HG03025 (cell line): ENCODE results near the gene KCTD4.
"Not testable (repeated sequence)": the region's sequence is repeated elsewhere in the genome, so short reads cannot be mapped to it uniquely, and the experiment has no call there.

Experiments
- ATAC-seq: cut with Tn5 transposase; IDR thresholded peaks from one replicate; pipeline ENCODE4 v1.9.1; 2021; ENCODE audit warnings: mild to moderate bottlenecking, moderate library complexity; ENCODE audit not compliant: unreplicated experiment, low FRiP score

Gene KCTD4

DNA sequence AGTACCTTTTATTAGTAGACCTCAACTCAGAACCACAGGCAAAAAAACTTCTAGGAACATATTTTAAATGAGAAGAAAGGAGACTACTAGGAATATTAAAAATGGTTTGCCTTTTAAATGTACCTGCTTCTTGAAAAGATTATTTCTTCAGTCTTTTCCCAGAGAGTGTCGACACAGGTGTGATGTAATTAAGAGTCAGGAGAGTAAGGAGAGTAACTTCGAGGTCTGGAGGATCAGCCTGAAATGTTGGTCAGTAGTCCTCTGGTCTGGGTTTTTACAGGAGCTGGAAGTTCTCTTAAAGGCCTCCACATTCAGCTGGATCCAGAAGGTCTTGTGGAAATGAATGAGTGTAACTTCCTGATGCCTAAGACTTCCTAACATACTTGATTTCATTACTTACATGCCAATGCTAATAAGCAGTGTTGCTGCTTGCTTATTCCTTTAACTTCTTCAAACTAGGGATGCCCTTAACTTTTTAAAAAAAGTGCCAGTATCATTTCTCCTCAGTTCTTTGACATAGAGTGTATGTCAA is at the start of gene KCTD4:
KCTD4 (minus strand) TSS at position 345 of the 532 bp plus-strand sequence. CDS start 6,478 bp downstream, outside the sequence.
- no peak for ATAC-seq

DNA sequence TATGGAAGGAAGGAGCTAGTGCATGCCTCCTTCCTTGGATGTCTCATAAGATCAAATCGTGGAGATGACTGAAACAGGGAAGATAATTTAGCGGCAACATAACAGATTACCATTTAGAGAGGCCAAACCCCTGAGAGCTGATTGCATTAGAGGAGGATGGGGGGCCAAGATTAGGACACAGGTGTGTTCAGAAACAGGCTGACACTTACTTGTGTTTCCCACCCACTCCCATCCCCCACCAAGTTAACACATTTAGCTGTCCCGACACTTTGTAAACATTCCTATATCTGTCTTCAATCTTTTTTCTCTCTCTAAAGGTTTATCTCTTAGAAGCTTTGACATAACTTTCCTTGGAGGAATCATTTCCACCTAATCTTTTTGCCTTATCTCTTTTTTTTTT is 48.8 kb upstream of the KCTD4 start:
- ATAC-seq, result no peak

DNA sequence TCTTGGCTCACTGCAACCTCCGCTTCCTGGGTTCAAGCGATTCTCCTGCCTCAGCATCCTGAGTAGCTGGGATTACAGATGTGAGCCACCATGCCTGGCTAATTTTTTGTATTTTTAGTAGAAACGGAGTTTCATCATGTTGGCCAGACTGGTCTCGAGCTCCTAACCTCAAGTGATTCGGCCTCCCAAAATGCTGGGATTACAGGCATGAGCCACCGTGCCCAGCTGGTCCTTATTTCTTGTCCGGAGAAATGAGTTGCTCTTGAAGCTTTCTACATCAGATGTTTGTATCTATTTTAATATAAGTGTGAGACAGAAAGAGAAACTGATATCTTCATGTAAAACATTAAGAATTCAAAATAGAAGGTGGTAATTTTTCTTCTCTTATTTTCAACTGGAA is 43.9 kb upstream of the KCTD4 start:
- ATAC-seq, result not testable (repeated sequence)

DNA sequence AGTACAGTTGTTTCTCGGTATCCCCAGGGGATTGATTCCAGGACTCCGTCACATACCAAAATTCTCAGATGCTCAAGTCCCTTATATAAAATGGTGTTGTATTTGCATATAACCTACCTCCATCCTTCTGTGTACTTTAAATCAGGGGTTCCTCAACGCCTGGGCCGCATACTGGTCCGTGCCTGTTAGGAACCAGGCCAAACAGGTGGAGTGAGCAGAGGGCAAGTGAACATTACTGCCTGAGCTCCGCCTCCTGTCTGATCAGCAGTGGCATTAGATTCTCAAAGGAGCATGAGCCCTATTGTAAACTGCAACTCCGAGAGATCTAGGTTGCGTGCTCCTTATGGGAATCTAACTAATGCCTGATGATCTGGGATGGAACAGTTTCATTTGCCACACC is 42.2 kb upstream of the KCTD4 start:
- ATAC-seq, result no peak

DNA sequence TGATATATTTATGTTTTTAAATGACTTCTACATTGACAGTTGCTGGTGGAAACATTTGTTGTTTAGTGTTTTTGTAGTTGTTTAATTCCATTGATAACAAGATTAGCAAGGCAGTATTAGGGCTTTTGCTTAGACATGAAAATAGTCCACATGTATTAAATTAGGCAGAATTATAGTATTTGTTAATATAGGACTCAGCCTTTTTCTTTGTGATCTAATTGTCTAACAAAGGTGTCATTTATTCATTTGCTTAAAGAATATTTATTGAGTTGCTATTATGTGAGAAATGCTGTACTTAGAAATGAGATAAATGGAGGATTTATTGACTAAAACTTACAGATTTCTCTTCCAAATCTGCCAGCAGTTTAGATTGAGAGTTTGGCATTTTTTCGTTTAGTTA is 41.7 kb upstream of the KCTD4 start:
- no peak for ATAC-seq

DNA sequence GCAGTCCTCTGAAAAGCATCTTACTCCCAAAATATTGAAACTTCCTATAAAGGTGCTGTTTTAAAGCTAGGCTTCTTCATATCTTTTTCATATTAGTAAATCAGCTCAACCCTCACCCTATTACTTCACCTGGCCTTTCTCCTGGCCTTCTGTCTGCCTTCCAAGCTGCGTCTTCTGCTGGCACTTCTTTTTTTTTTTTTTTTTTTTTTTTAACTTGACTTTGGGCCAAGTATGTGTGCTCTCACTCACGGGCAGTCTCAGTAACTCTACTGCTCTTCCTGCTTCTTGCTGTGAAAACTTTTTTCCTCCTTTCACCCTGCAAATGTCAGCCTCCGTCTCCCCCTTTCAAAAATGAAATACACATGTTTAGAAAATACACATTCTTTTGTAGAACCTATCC is 41.2 kb upstream of the KCTD4 start:
- no peak for ATAC-seq

DNA sequence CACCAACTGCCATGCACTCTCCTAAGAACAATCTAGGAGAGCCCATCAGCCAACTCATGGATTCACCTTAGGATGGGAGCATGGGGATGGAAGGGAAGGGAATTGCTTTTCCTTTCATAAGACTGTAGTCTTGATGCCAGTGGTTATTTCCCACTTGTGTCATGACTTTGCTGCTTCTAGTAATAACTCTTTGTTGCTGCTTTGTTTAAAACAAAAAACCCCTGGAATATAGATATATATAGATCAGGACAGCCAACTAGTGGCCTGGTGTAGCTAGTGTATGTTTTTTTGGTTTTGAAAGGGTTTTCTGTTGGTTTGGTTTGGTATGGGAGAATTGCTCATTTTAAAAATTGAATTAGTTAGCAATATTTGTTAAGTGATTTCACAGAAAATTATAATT is 39.3 kb upstream of the KCTD4 start:
- ATAC-seq, result no peak

DNA sequence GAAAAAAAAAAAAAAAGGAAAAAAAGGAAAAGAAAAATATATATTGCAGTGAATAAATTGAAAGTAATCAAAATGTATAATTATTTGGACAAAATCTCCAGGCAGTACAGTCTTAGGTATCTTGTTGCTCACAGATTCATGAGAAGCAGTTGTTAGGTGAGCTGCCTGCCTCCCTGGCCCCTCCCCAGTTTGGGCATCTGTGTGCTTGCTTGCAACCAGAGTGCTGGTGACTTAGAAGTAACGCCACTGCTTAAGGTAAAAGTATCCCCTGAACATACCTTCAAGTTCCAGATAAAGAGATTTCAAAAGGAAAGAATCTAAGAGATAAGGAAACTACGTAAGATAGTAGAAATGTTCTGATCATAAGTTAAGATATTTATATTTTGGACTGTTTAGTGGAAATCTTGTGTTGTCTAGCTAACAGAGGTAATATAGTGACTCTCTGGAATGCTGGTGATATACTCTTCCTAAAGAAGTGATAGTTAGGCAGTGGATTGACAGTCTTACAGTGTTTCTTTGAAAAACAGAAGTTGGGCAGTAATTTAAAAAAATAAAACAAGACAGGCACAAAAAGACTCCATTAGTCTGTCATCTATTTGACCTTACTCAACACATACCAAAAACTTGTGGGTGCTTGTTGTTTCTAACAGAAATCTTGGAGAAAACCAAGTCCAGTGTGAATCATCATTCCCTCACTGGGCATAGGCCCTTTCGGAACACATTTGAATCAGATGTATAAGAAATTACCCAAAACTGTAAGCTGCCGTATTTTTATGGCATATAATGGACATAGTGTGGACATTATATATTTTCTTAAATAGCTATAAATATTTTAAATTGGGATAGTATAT is 38.3 kb upstream of the KCTD4 start:
- ATAC-seq, result no peak

DNA sequence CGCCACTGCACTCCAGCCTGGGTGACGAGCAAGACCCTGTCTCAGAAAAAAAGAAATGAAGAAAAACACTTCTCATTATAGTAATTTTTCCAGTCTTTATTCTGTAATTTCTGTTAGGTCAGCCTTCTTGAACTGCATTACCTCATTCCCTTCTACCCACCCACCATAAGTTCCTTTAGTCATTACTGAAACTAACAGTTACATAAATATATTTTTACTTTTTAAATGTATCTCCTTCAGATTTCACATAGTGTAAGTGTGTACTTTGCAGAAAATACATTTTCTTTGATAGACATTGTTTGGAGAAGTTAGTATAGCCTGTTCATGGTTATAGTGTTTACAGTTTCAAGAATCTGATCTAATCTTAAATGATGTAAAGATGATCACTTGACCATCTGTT is 31.7 kb upstream of the KCTD4 start:
- no peak for ATAC-seq

DNA sequence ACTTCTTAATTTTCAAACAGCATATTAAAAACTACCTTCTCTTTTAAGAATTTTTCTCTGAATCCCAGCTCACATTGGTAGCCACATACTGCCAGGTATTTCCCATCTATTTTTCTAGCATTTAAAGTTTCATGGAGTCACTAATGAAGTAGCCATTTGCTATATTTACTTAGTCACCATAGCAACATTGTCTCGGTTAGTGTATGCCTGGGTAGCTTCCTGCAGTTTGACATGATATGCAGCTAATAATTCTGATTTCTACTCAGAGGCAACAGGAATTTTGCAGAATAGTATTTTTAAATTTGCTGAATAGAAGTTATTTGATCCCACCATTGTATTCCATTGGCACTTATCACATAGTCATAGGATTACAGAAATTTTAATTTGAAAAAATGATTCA is 30.9 kb upstream of the KCTD4 start:
- no peak for ATAC-seq

DNA sequence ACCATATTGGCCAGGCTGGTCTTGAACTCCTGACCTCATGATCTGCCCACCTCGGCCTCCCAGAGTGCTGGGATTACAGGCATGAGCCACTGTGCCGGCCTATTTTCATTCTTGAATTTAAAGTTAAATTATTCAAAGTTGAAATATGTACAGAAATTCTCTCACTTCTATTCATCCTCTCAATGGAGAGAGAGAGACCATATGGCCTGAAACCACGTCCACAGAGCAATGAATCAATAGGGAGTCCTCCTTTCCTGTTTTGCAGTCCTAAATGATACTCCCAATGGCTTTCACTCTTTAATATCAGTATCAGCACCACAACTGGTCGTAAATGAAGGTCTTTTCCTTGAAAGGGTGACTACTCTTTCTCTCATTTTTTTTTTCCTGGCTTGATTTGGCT is 30.5 kb upstream of the KCTD4 start:
- no peak for ATAC-seq

DNA sequence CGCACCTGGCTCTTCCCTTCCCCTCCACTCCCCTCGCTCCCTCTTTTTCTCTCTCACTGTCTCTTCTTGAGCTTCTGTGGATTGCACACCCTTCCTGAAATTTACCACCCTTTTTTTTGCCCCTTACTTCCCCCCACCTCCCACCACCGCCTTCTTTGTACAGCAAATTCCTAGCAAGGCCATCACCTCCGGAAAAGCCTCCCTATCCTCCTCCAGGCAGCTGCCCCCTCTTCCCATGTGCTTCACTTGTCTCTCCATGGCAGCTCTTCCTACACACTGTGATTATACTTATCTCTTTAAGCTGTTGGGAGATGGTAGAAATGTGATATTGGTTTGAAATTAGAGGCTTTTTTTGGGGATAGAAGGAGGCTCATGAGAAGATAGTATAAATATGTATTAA is 28.3 kb upstream of the KCTD4 start:
- no peak for ATAC-seq

DNA sequence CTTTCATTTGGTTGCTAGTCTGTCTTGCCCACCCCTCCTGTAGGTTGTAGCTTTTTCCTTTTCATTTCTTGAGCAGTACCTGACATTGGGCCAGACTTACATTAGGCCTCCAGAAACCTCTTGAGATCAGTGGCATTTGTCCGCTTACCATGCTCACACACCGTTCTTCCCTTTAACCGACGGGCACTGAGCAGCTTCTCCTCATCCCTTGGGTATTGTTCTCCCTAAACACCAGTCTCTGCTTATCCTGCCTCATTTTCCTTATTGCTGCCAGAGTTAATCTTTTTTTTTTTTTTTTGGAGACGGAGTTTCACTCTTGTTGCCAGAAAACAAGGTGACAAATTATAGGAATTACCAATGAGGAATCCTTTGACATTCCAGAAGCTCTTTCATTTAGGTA is 27.2 kb upstream of the KCTD4 start:
- ATAC-seq, result no peak

DNA sequence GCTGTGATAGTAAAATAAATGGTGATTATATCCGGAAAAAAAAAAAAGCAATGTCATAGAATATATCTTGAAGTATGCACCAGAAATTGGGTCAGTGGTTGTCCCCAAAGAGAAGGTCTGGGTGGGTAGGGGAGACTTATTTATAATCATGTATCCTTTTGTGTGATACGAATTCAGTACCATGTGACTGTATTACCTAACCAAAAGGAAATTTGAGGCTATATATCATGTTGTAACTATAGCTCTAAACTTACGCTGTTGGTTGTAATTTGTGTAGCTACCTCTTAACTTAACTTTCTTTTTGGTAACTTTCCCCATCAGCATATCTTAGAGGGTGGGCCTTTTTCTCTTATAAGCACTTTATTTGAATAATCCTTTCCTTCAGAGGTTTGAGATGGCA is 25.2 kb upstream of the KCTD4 start:
- ATAC-seq, result no peak

DNA sequence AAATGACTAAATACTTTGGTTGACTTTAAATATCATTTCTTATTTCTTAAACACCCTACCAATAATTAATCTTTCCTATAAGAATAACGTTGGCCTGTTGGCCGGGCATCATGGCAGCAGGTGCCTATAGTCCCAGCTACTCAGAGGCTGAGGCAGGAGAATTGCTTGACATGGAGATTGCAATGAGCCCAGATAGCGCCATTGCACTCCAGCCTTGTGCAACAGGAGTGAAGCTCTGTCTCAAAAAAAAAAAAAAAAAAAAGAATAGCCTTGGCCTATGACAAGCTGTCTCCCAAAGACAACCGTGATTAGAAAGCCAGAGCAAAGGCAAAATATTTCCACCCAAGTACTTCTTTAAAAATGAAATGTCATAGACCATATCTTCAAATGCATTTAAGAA is 24.5 kb upstream of the KCTD4 start:
- ATAC-seq, result no peak

DNA sequence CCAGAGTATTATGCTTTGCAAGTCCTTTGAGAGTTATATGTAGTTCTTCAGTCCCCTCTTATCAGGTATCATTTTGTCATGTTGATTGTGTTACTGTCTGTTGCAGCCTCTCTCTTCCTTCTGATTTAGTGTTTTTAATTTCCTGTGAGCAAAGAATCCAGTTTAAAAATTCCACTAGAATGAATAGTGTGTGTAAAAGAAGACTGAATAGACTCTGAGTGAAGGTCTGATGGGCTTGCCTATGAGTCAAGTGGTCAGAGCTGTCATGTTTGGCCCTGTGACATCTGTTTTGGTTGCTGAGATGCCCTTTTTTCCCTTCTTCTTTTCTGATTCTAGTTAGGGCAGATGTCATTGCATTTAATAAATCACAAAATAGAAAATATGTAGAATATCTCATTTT is 23.3 kb upstream of the KCTD4 start:
- no peak for ATAC-seq

DNA sequence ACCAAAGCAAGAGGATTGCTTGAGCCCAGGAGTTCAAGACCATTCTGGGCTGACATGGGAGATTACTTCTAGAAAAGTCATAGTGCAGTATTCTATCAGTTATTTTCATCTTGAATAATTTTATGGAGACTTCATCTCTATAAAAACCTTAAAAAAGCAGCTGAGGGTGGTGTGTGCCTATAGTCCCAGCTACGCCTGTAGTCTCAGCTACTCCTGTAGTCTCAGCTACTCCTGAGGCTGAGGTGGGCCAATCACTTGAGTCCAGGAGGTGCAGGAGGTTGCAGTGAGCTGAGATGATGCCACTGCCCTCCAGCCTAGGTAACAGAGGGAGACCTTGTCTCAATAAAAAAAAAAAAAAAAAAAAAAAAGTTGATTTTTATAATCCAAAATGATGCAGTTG is 22.1 kb upstream of the KCTD4 start:
- ATAC-seq, result no peak

DNA sequence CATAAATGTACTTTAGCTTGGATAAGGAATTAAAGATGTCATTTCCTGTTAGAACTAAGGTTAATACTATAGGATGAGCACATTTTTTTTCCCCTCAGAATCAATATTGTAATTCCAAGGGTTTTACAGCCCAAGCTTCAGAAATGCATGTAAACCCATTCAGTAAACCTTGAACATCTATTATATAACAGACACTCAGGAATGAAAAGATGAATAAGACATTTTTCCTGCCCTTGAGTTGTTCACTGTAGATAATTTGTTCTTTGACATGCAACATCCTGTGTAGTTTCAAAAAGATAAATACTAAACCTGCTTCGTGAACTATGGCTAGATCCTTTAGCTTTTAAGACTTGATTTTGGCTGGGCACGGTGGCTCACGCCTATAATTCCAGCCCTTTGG is 21.7 kb upstream of the KCTD4 start:
- ATAC-seq, result no peak

DNA sequence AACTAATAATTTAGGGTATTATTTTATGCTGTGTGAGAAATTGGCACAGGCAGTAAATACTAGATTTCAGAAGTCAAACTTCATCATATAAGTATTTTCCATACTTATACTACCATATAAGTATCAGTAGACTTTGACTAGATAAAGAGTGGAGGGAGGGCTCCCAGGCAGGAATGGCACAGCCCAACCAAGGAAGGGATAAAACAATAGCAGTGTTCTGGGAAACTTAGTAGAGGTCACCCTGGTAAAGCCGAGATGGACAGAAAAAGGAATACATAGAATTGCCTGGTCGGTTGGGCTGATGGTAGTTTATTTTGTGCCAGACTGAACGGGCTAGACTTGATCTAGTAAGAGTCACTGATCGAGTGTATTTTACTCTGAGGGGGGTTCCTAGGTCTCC is 19.6 kb upstream of the KCTD4 start:
- no peak for ATAC-seq

DNA sequence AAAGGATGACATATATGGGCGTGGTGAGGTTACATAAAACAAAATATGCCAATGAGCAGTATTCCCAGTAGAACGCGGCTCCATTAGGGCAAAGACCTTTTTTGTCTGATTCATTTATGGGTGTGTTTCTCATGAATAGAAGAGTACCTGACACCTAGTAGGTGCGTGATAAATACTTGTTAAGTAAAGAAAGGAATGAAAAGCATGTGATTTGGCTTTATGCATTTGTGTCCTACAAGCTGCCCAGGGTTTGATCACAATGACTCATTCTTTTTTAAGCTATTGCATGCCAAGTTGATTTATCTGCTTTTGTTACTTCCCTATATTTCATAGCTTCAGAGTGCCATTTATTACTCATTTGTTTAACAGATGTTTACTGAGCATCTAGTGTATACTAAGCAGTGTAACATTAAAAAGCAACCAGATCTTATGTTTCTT is 19.1 kb upstream of the KCTD4 start:
- no peak for ATAC-seq

DNA sequence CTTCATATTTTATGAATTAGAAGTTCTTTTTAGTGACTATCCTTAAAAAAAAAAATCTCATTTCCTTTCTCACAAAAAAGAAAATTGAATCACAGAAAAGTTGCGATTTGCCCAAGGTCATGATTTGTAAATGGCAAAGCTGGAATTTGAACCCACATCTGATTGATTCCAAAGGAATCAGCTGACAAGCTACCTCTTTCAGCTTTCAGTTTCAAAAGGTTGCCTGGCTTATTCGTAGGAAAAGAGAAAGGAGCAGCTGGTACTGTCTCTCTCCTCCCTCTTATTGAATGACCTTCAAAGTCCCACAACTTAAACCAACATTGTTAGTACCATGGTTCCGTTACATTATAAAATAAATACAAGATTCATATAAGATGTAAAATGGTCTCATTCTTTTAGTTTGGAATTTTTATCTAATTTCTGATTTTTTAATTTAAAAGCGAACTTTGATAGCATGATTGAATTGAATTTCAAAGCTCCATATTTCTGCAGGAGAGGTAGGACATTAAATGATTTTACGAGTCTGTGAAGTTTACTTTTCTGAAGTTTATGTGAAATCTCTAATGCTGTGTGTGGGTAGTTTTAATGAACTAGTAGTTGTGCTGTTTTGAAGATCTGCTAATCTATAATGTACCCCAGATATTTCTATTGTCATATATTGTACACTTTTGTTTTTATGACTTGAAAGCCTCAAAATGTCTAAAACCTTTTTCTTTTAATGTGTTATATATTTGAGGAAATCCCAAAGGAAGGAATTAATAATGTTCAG is 18.5 kb upstream of the KCTD4 start:
- no peak for ATAC-seq

DNA sequence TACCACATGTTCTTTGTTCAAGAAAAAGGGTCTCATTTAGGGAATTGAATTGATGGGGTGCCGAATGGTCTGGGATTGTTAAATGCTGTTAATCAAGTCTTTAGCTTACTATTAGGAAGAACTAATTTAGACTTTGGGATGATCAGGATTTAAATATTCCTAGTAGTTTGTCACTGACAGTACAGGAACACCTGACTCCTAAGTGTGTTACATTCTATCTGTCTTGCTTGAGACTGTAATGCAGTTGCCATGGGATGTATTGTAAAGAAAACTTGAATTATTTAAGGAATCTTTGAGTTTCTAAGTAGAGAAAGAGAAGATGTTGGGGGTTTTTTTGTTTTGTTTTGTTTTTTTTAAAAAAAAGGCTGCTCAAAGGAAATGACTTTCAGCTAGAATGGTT is 17.8 kb upstream of the KCTD4 start:
- no peak for ATAC-seq
